ENCODE results near the gene TP53TG5.

The TP53TG5 gene

GRCh38 chr20:45363611-45364492 is 14.3 kb downstream of the TP53TG5 start:
- Histone ChIP-seq H4K20me1 (ENCODE audit: control insufficient read depth, insufficient read depth, low read depth, low read length) (peaks cover 16% of the 10 kb centered on the region), H3K4me1 (ENCODE audit: control insufficient read depth, low read length) (peaks cover 62% of the 10 kb centered on the region), H3F3A (ENCODE audit: control insufficient read depth, insufficient read depth) (peaks cover 18% of the 10 kb centered on the region), H3K9me2 (replicated peaks; ENCODE audit: control insufficient read depth, low read length) (no peaks in the 10 kb centered on the region), H3K27me3 (ENCODE audit: control insufficient read depth, low read length) (no peaks in the 10 kb centered on the region), H3K4me2 (ENCODE audit: low read length) (peak overlapping the region; percentile 97), H3K36me3 (ENCODE audit: control insufficient read depth, low read length) (peaks cover 40% of the 10 kb centered on the region), H3K27ac (ENCODE audit: low read depth, low read length) (peak overlapping the region; percentile 71), H3K79me2 (ENCODE audit: control insufficient read depth, low read length) (peaks cover 35% of the 10 kb centered on the region), H3K4me3 (ENCODE audit: low read length) (peak overlapping the region; percentile 93), H3K9me3 (ENCODE audit: control insufficient read depth, insufficient read depth, low read length) (no peaks in the 10 kb centered on the region)
- TF ChIP-seq, protein P1, sequence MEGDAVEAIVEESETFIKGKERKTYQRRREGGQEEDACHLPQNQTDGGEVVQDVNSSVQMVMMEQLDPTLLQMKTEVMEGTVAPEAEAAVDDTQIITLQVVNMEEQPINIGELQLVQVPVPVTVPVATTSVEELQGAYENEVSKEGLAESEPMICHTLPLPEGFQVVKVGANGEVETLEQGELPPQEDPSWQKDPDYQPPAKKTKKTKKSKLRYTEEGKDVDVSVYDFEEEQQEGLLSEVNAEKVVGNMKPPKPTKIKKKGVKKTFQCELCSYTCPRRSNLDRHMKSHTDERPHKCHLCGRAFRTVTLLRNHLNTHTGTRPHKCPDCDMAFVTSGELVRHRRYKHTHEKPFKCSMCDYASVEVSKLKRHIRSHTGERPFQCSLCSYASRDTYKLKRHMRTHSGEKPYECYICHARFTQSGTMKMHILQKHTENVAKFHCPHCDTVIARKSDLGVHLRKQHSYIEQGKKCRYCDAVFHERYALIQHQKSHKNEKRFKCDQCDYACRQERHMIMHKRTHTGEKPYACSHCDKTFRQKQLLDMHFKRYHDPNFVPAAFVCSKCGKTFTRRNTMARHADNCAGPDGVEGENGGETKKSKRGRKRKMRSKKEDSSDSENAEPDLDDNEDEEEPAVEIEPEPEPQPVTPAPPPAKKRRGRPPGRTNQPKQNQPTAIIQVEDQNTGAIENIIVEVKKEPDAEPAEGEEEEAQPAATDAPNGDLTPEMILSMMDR (IDR thresholded peaks at IDR 0.05; ENCODE audit: low read depth, low read length, poor library complexity, severe bottlenecking) = no peak
- no peak for TF ChIP-seq EZH2phosphoT487 (IDR thresholded peaks at IDR 0.05; ENCODE audit: borderline replicate concordance, low read length)

DNA sequence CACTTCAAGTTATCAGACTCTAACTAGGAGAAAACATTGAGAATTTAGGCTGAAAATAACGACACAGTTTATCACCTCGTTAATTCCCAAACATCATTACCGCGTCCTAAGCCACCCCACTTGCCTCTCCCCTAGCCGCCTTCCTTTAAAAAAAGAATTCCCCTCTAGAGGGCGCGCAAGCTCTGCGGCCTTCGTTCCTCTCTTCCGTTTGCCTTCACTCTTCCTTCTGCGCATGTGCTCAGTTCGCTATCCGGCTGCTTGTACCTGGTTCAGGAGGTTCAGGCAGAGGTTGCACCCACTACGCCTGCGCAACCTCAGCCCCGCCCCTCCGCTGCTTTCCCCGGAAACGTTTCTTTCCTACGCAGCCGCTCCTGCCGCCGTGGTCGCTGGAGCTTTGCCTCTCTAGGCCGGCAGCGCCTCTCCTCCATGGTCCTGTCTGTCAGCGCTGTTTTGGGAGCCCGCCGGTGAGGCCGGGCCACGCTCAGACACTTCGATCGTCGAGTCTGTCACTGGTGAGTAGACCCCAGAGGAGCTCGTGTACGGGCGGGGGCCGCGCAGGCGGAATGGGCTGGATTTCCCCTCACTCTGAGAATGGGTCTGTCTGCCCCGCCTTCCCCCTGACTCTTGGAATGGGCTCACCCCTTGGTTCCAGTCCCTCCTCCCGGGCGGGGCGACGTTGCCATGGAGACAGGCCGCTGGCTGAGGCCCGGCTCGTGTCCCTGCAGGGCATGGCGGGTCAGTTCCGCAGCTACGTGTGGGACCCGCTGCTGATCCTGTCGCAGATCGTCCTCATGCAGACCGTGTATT is 15.1 kb downstream of the TP53TG5 start, which contains the start of gene SYS1:
Gene SYS1 (plus strand): TSS at position 353 of the 807 bp plus-strand sequence. CDS start 376 bp downstream, at position 729.
- peaks cover 60% of the 10 kb centered on the region for H3K4me1 ChIP-seq (ENCODE audit: control insufficient read depth, low read length)

GRCh38 chr20:45361793-45362192 is 16.3 kb downstream of the TP53TG5 start:
- Histone ChIP-seq H3K9me2 (replicated peaks; ENCODE audit: control insufficient read depth, low read length) (no peaks in the 10 kb centered on the region), H3K4me2 (ENCODE audit: low read length) (peak overlapping the region; percentile 11; the same call in 1 of the 2 replicates), H3K9me3 (ENCODE audit: control insufficient read depth, insufficient read depth, low read length) (no peaks in the 10 kb centered on the region), H3K79me2 (ENCODE audit: control insufficient read depth, low read length) (peaks cover 25% of the 10 kb centered on the region), H4K20me1 (ENCODE audit: control insufficient read depth, insufficient read depth, low read depth, low read length) (0 out of 2 replicates have a peak, but pooled peaks cover 4% of the 10 kb centered on the region), H3F3A (ENCODE audit: control insufficient read depth, insufficient read depth) (peaks cover 4% of the 10 kb centered on the region), H3K4me3 (ENCODE audit: low read length) (no peak overlapping the region; the same call in 1 of the 2 replicates), H3K4me1 (ENCODE audit: control insufficient read depth, low read length) (peaks cover 48% of the 10 kb centered on the region), H3K27ac (ENCODE audit: low read depth, low read length) (no peak overlapping the region), H3K27me3 (ENCODE audit: control insufficient read depth, low read length) (no peaks in the 10 kb centered on the region), H3K36me3 (ENCODE audit: control insufficient read depth, low read length) (peaks cover 23% of the 10 kb centered on the region)
- TF ChIP-seq, protein P1 (IDR thresholded peaks at IDR 0.05; ENCODE audit: low read depth, low read length, poor library complexity, severe bottlenecking) = no peak
- no peak for TF ChIP-seq EZH2phosphoT487 (IDR thresholded peaks at IDR 0.05; ENCODE audit: borderline replicate concordance, low read length)

More for the DNA sequence above, 15.1 kb downstream of the TP53TG5 start, which contains the start of gene SYS1:
- Histone ChIP-seq H3K4me2 (ENCODE audit: low read length) (peak within 1 kb of the TSS; percentile 97), H4K20me1 (ENCODE audit: control insufficient read depth, insufficient read depth, low read depth, low read length) (peaks cover 11% of the 10 kb centered on the region), H3K27me3 (ENCODE audit: control insufficient read depth, low read length) (no peaks in the 10 kb centered on the region), H3K9me2 (replicated peaks; ENCODE audit: control insufficient read depth, low read length) (no peaks in the 10 kb centered on the region), H3F3A (ENCODE audit: control insufficient read depth, insufficient read depth) (peaks cover 11% of the 10 kb centered on the region), H3K27ac (ENCODE audit: low read depth, low read length) (peak within 1 kb of the TSS; percentile 71), H3K9me3 (ENCODE audit: control insufficient read depth, insufficient read depth, low read length) (no peaks in the 10 kb centered on the region), H3K4me3 (ENCODE audit: low read length) (peak within 1 kb of the TSS; percentile 93), H3K36me3 (ENCODE audit: control insufficient read depth, low read length) (peaks cover 34% of the 10 kb centered on the region), H3K79me2 (ENCODE audit: control insufficient read depth, low read length) (peaks cover 31% of the 10 kb centered on the region)
- no peak for TF ChIP-seq EZH2phosphoT487 (IDR thresholded peaks at IDR 0.05; ENCODE audit: borderline replicate concordance, low read length)
- TF ChIP-seq, protein P1 (IDR thresholded peaks at IDR 0.05; ENCODE audit: low read depth, low read length, poor library complexity, severe bottlenecking) = peak; percentile 80

Data from DOHH2 (cell line).